GM12865 (cell line): ENCODE data around the gene F10.

ENCODE experiments used
- DNase-seq: peaks from one replicate; pipeline ENCODE4 v3.0.0; 2010; ENCODE audit warnings: low read depth
- H3K4me3 ChIP-seq: 2 replicates; pipeline ENCODE4 v1.5.1; 2011; ENCODE audit warnings: mild to moderate bottlenecking, low read depth, low read length, control low read depth
- CTCF ChIP-seq: IDR thresholded peaks from 2 replicates; pipeline ENCODE4 v1.5.1; 2011; ENCODE audit warnings: low read length, control low read depth, low read depth, inconsistent platforms; ENCODE audit not compliant: insufficient read depth; ENCODE audit errors: missing control alignments

The F10 gene

GRCh38 chr13:113169277-113170272 is 47.0 kb downstream of the F10 start:
- DNase-seq, result no peak
- H3K4me3 ChIP-seq, result no peak overlapping the region
- TF ChIP-seq CTCF, result no peak

- TF ChIP-seq CTCF, result no peak
- DNase-seq, result no peak
Observed at GRCh38 chr13:113170511-113170910, 47.9 kb downstream of the F10 start.

DNA sequence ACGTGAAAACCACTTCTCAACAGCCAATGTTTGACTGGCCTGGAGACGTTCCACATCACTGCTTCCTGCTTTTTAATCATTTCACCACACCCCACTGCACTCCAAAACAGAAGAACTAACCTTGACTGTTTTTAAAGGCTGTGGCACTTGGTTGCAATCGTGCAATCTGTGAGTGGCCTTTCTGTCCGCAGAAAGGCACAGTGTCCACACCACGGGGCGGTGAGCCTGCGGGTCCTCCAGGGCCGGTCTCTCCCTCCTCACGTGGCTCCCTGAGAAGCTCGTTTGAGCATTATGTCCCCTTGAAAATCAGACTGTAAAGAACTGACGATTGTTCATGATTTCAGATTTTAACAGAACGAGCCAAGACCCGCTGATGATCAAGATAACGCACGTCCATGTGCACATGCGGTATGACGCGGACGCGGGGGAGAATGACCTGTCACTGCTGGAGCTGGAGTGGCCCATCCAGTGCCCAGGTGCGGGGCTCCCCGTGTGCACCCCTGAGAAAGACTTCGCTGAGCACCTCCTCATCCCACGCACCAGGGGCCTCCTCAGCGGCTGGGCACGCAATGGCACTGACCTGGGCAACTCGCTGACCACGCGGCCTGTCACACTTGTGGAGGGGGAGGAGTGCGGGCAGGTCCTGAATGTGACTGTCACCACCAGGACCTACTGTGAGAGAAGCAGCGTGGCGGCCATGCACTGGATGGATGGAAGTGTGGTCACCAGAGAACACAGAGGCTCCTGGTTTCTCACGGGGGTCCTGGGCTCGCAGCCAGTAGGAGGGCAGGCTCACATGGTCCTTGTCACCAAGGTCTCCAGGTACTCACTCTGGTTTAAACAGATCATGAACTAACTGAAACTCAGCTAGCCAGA is 48.9 kb downstream of the F10 start:
- DNase-seq, result no peak
- no peak for TF ChIP-seq CTCF
- H3K4me3 ChIP-seq, result no peak overlapping the region

More at GRCh38 chr13:113170511-113170910, 47.9 kb downstream of the F10 start:
- no peak overlapping the region for H3K4me3 ChIP-seq

GRCh38 chr13:113172419-113172926 is 49.9 kb downstream of the F10 start:
- no peak for DNase-seq
- TF ChIP-seq CTCF, result no peak
- H3K4me3 ChIP-seq, result no peak overlapping the region

DNA sequence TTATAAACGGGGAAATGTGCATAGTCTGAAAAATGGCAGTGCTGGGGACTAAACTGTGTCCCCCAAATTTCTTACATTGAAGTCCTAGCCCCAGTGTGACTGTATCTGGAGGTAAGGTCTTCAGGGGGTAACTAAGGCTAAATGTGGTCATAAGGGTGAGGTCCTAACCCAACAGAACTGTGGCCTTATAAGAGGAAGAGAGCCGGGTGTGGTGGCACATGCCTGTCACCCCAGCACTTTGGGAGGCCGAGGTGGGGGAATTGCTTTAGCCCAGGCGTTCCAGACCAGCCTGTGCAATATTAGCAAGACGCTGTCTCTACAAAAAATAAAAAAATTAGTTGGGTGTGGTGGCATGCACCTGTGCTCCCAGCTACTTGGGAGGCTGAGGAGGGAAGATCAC is 53.7 kb downstream of the F10 start:
- DNase-seq, result peak; percentile 50
- no peak for TF ChIP-seq CTCF
- no peak overlapping the region for H3K4me3 ChIP-seq

DNA sequence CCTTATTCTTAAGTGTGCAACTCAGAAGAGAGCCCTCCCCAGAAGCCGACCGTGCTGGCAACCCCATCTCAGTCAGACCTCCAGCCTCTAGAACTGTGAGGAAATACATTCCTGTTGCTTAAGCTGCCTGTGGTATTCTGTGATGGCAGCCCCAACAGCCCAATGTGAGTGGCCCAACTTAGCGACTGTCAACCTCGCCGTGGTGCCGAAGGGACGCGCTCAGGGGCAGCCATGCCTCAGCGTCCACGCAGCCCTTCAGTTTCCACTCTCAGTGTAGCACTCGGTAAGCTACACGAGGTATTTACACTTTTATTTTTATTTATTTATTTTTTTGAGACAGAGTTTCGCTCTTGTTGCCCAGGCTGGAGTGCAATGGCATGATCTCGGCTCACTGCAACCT is 54.2 kb downstream of the F10 start:
- H3K4me3 ChIP-seq, result no peak overlapping the region
- no peak for TF ChIP-seq CTCF
- no peak for DNase-seq
